MG63 (cell line): ENCODE results near the gene SIGLEC8. TPM values are rescaled to one million over a fixed set of nuclear protein-coding genes. Genes with fewer than 3 reads are reported as not detected.
"Not testable (repeated sequence)": the region's sequence is repeated elsewhere in the genome, so short reads cannot be mapped to it uniquely, and the experiment has no call there.

Experiments used
- DNase-seq: peaks from one replicate; pipeline ENCODE4 v3.0.0-alpha.2; 2020
- H3K27me3 ChIP-seq: fragments of 250-450 bp; sonication (Bioruptor Pico); 2 replicates; pipeline ENCODE4 v1.5.1; 2020; ENCODE audit warnings: mild to moderate bottlenecking, moderate library complexity
- H3K36me3 ChIP-seq: fragments of 250-450 bp; sonication (Bioruptor Pico); 2 replicates; pipeline ENCODE4 v1.5.1; 2020; ENCODE audit warnings: mild to moderate bottlenecking, moderate library complexity
- H3K4me3 ChIP-seq: fragments of 250-450 bp; sonication (Bioruptor Pico); 2 replicates; pipeline ENCODE4 v1.5.1; 2020; ENCODE audit warnings: mild to moderate bottlenecking, moderate library complexity
- H3K9me3 ChIP-seq: fragments of 250-450 bp; sonication (Bioruptor Pico); 2 replicates; pipeline ENCODE4 v1.5.1; 2020; ENCODE audit warnings: mild to moderate bottlenecking, moderate library complexity
- total RNA-seq: library from RNA; depleted of rRNA; stranded (reverse); fragments of >200 nt; shearing (Covaris generic); gene quantifications from 2 replicates; pipeline ENCODE4 v1.2.3, GENCODE V29; 2014; ENCODE audit warnings: low replicate concordance; rRNA removed

The SIGLEC8 gene
- not detected in 2 replicates for total RNA-seq

- no peak for DNase-seq
- Histone ChIP-seq H3K36me3 (no peaks in the 10 kb centered on the region), H3K4me3 (no peak within 1 kb of the TSS), H3K9me3 (no peaks in the 10 kb centered on the region), H3K27me3 (peaks cover 10% of the 10 kb centered on the region; the same call in 1 of the 2 replicates)
Measured at GRCh38 chr19:51458051-51458645, at the start of gene SIGLEC8. Gene SIGLEC8 (minus strand): TSS chr19:51458454. CDS start chr19:51458387, 67 bp downstream.

- no peaks in the 10 kb centered on the region for H3K36me3 ChIP-seq
- no peak overlapping the region for H3K4me3 ChIP-seq
- H3K9me3 ChIP-seq, result 0 out of 2 replicates have a peak, but pooled peaks cover 3% of the 10 kb centered on the region
- no peak for DNase-seq
- no peaks in the 10 kb centered on the region for H3K27me3 ChIP-seq
Measured at GRCh38 chr19:51507640-51508058, 49.4 kb upstream of the SIGLEC8 start.

- H3K9me3 ChIP-seq, result 0 out of 2 replicates have a peak, but pooled peaks cover 3% of the 10 kb centered on the region
- no peak overlapping the region for H3K4me3 ChIP-seq
- no peak for DNase-seq
- H3K27me3 ChIP-seq, result no peaks in the 10 kb centered on the region
- no peaks in the 10 kb centered on the region for H3K36me3 ChIP-seq
Measured at GRCh38 chr19:51507192-51507591, 48.9 kb upstream of the SIGLEC8 start.

GRCh38 chr19:51505904-51506303 is 47.6 kb upstream of the SIGLEC8 start:
- H3K9me3 ChIP-seq, result 0 out of 2 replicates have a peak, but pooled peaks cover 3% of the 10 kb centered on the region
- H3K36me3 ChIP-seq, result no peaks in the 10 kb centered on the region
- H3K27me3 ChIP-seq, result no peaks in the 10 kb centered on the region; the same call in 1 of the 2 replicates
- H3K4me3 ChIP-seq, result no peak overlapping the region
- no peak for DNase-seq

GRCh38 chr19:51503896-51504295 is 45.6 kb upstream of the SIGLEC8 start:
- H3K27me3 ChIP-seq, result no peaks in the 10 kb centered on the region; the same call in 1 of the 2 replicates
- no peaks in the 10 kb centered on the region for H3K36me3 ChIP-seq
- H3K4me3 ChIP-seq, result no peak overlapping the region
- DNase-seq, result no peak
- 0 out of 2 replicates have a peak, but pooled peaks cover 3% of the 10 kb centered on the region for H3K9me3 ChIP-seq

- Histone ChIP-seq H3K27me3 (no peaks in the 10 kb centered on the region; the same call in 1 of the 2 replicates), H3K9me3 (0 out of 2 replicates have a peak, but pooled peaks cover 3% of the 10 kb centered on the region), H3K36me3 (no peaks in the 10 kb centered on the region), H3K4me3 (no peak overlapping the region)
- no peak for DNase-seq
Measured at GRCh38 chr19:51503286-51503817, 45.1 kb upstream of the SIGLEC8 start.

- H3K27me3 ChIP-seq, result no peaks in the 10 kb centered on the region; the same call in 1 of the 2 replicates
- 0 out of 2 replicates have a peak, but pooled peaks cover 3% of the 10 kb centered on the region for H3K9me3 ChIP-seq
- DNase-seq, result no peak
- H3K36me3 ChIP-seq, result no peaks in the 10 kb centered on the region
- H3K4me3 ChIP-seq, result no peak within 1 kb of the TSS
Measured at GRCh38 chr19:51501594-51502263, 43.5 kb upstream of the SIGLEC8 start, which contains the start of gene SIGLEC12. Gene SIGLEC12 (minus strand): TSS chr19:51501800. CDS start chr19:51501733, 67 bp downstream.

- H3K4me3 ChIP-seq, DNase-seq, H3K27me3 ChIP-seq, H3K36me3 ChIP-seq, H3K9me3 ChIP-seq: not testable (repeated sequence)
Measured at GRCh38 chr19:51500931-51501330, 42.7 kb upstream of the SIGLEC8 start.

GRCh38 chr19:51497666-51498065 is 39.4 kb upstream of the SIGLEC8 start:
- Histone ChIP-seq H3K9me3 (no peaks in the 10 kb centered on the region), H3K27me3 (peaks cover 3% of the 10 kb centered on the region), H3K4me3 (no peak overlapping the region), H3K36me3 (no peaks in the 10 kb centered on the region)
- DNase-seq, result no peak

GRCh38 chr19:51493776-51494175 is 35.5 kb upstream of the SIGLEC8 start:
- DNase-seq, result no peak
- no peak overlapping the region for H3K4me3 ChIP-seq
- peaks cover 3% of the 10 kb centered on the region; the same call in 1 of the 2 replicates for H3K27me3 ChIP-seq

GRCh38 chr19:51491586-51491985 is 33.3 kb upstream of the SIGLEC8 start:
- H3K4me3 ChIP-seq, result no peak overlapping the region
- H3K27me3 ChIP-seq, result peaks cover 3% of the 10 kb centered on the region; the same call in 1 of the 2 replicates
- H3K36me3 ChIP-seq, result no peaks in the 10 kb centered on the region
- DNase-seq, result no peak
- H3K9me3 ChIP-seq, result no peaks in the 10 kb centered on the region

More at GRCh38 chr19:51493776-51494175, 35.5 kb upstream of the SIGLEC8 start:
- Histone ChIP-seq H3K9me3 (no peaks in the 10 kb centered on the region), H3K36me3 (no peaks in the 10 kb centered on the region)

- H3K4me3 ChIP-seq, result no peak overlapping the region
- DNase-seq, result no peak
- peaks cover 3% of the 10 kb centered on the region; the same call in 1 of the 2 replicates for H3K27me3 ChIP-seq
- no peaks in the 10 kb centered on the region for H3K9me3 ChIP-seq
- H3K36me3 ChIP-seq, result no peaks in the 10 kb centered on the region
Measured at GRCh38 chr19:51490676-51491075, 32.4 kb upstream of the SIGLEC8 start.

GRCh38 chr19:51489113-51489512 is 30.9 kb upstream of the SIGLEC8 start:
- H3K4me3 ChIP-seq, result no peak overlapping the region
- no peak for DNase-seq
- no peaks in the 10 kb centered on the region for H3K9me3 ChIP-seq
- H3K27me3 ChIP-seq, result no peaks in the 10 kb centered on the region
- no peaks in the 10 kb centered on the region for H3K36me3 ChIP-seq

- DNase-seq, result no peak
- no peak overlapping the region for H3K4me3 ChIP-seq
- H3K27me3 ChIP-seq, result no peaks in the 10 kb centered on the region
- H3K9me3 ChIP-seq, result no peaks in the 10 kb centered on the region
- no peaks in the 10 kb centered on the region for H3K36me3 ChIP-seq
Measured at GRCh38 chr19:51488491-51488890, 30.2 kb upstream of the SIGLEC8 start.

- Histone ChIP-seq H3K27me3 (no peaks in the 10 kb centered on the region; the same call in 1 of the 2 replicates), H3K9me3 (no peaks in the 10 kb centered on the region), H3K36me3 (no peaks in the 10 kb centered on the region), H3K4me3 (no peak overlapping the region)
- no peak for DNase-seq
Measured at GRCh38 chr19:51485960-51486660, 27.9 kb upstream of the SIGLEC8 start.

GRCh38 chr19:51480590-51480989 is 22.3 kb upstream of the SIGLEC8 start:
- H3K9me3 ChIP-seq, result no peaks in the 10 kb centered on the region
- H3K27me3 ChIP-seq, result peaks cover 3% of the 10 kb centered on the region
- H3K4me3 ChIP-seq, result no peak overlapping the region
- no peaks in the 10 kb centered on the region for H3K36me3 ChIP-seq
- peak; percentile 13 for DNase-seq
